Thyroid gland (tissue), 4 donors: Measurements from ENCODE around the gene CSPG4. TPM values are rescaled to one million over a fixed set of nuclear protein-coding genes. Genes with fewer than 3 reads are reported as not detected.
A peak's percentile ranks its signal among the peaks of the same experiment; 100 is the strongest.
"Not testable (repeated sequence)": the region's sequence is repeated elsewhere in the genome, so short reads cannot be mapped to it uniquely, and the experiment has no call there.

Source experiments
- DNase-seq, 2 donors: peaks; one replicate each; pipeline ENCODE4 v3.0.0-alpha.2; 2019
- H3K27ac ChIP-seq, 3 donors: fragments of 200-600 bp; sonication (generic); 1 replicate in 2 of 3; 2 replicates in 1 of 3; pipeline ENCODE4 v1.5.1; 2016 to 2019; ENCODE audit warnings: mild to moderate bottlenecking in 1 of 3, moderate library complexity in 1 of 3
- H3K27me3 ChIP-seq: fragments of 200-600 bp; sonication (generic); one replicate; pipeline ENCODE4 v1.5.1; 2019
- H3K36me3 ChIP-seq, 2 donors: fragments of 200-600 bp; sonication (generic); one replicate each; pipeline ENCODE4 v1.5.1; 2016 to 2019
- H3K4me1 ChIP-seq, 2 donors: fragments of 200-600 bp; sonication (generic); one replicate each; pipeline ENCODE4 v1.5.1; 2017 to 2019
- H3K4me3 ChIP-seq, 3 donors: fragments of 200-600 bp; sonication (generic); replicated peaks in 1 of 3; 1 replicate in 2 of 3; 2 replicates in 1 of 3; pipeline ENCODE4 v1.5.1; 2016; ENCODE audit warnings: mild to moderate bottlenecking in 1 of 3
- H3K9me3 ChIP-seq: fragments of 200-600 bp; sonication (generic); one replicate; pipeline ENCODE4 v1.5.1; 2017
- CTCF ChIP-seq, 6 experiments: fragments of 200-600 bp in 3 of 6; fragments of 450-650 bp in 3 of 6; sonication (generic) in 3 of 6; IDR thresholded peaks; one replicate each; pipeline ENCODE4 v1.5.1; 2016 to 2019; ENCODE audit warnings: antibody characterized with exemption in 6 of 6, mild to moderate bottlenecking in 2 of 6, inconsistent platforms in 1 of 6, moderate library complexity in 1 of 6
- POLR2A ChIP-seq, 2 donors: fragments of 450-650 bp; IDR thresholded peaks; one replicate each; pipeline ENCODE4 v1.6.1; 2017; ENCODE audit warnings: antibody characterized with exemption in 2 of 2, mild to moderate bottlenecking in 2 of 2, moderate library complexity in 1 of 2
- WGBS, 2 donors: methylation state at CpG; one replicate each; pipeline ENCODE4 v1.1.5; 2017; 5-methylcytosine and 5-hydroxymethylcytosine counted together
- intact Hi-C: fragments of 100-400 bp; cut with DNase I; formaldehyde crosslinking; loops from one replicate; pipeline ENCODE4 v1.15.1; 2023
- total RNA-seq, 4 donors: library from RNA; depleted of rRNA; stranded (reverse); fragments of >200 nt; gene quantifications; one replicate each; pipeline ENCODE4 v1.2.3, GENCODE V29; 2016

Gene CSPG4
- total RNA-seq, 4 donors from 2014 or later: 2.4 to 10.5 (median 3.2) TPM

DNA sequence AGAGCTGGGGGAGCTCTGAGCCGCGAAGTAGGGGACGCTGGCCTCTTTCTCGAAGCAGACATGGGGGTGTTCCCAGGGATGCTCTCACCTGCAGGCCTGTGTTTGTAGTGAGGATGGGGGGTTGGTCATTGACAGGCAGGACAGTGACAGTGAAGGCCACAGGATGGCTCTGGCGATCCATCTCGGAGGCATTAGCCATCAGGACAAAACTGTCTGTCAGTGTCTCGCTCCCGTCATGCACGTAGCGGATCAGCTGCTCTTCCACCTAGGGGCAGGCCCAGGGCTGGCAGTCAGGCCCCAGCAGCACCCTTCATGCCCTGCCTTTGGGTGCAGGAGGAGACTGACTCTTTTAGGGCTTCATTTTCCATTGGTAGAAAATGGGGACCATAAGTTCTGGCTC, 28.0 kb downstream of the CSPG4 start:
- Histone ChIP-seq H3K4me1 (peaks cover 4 to 7% of the 10 kb centered on the region in 2 donors), H3K27me3 (no peaks in the 10 kb centered on the region), H3K27ac (no peak overlapping the region), H3K36me3 (no peaks in the 10 kb centered on the region), H3K9me3 (no peaks in the 10 kb centered on the region), H3K4me3 (no peak overlapping the region)
- DNase-seq: no peak
- TF ChIP-seq POLR2A (IDR thresholded peaks at IDR 0.05): no peak
- no peak for TF ChIP-seq CTCF (IDR thresholded peaks at IDR 0.05)
- 87 to 89% methylated on average over 10 of the region's 10 CpGs for WGBS, 2 donors
- intact Hi-C loops: loop anchor here (5.0 to 10.0 kb wide), 4 partner anchors 50 to 317 kb away; partner anchors contain the start of gene MAN2C1

- WGBS, 2 donors: 13 to 17% methylated on average over 8 to 10 of the region's 14 CpGs
These were observed 28.9 kb downstream of the CSPG4 start for GRCh38 chr15:75683646-75684312.

DNA sequence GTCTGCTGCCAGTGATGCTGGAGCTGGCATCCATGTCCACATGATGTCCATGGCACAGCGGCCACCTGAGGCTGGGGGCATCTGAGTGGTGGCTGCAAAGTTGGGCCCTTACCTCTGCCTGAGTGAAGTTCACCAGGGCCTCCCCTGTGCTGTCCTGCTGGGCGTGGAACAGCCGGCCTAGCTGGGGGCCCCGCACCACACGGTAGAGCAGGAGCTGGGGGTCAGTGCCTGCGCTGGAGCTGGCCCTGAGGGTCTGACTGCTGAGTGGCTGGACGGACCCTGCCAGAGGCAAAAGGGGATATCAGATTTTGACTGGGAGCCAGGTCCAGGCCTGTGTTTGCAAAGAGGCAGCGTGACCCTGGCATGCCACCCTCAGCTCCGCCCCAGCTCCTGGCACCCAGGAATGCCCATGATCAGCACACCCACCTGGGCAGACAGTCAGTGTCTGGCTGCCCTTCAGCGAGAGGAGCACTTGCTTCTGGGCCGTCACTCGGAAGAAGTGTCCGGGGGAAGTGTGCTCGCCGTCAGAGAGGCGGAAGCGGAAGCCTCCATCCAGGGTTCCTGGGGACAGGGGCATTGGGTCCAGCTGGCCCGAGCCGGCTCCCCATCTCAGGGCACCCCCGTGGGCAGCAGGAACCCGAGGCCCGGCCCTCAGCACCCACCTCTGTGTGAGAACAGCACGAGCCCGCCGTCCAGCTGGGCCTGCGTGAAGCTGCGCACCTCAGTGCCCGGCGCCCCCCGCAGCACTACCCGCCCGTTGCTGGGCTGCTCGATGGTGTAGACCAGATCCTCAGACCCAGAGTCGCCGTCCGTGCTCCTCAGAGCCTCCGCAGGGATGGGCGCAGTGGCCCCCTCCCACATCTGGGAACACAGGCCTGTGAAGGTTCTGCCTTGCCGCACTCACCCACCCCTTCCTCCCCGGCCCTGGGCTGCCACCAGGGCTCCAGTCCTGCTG, 30.2 kb downstream of the CSPG4 start:
- H3K4me1 ChIP-seq: peaks cover 4 to 7% of the 10 kb centered on the region in 2 donors
- H3K27ac ChIP-seq: no peak overlapping the region
- H3K4me3 ChIP-seq: no peak overlapping the region
- H3K36me3 ChIP-seq: no peaks in the 10 kb centered on the region
- TF ChIP-seq CTCF (IDR thresholded peaks at IDR 0.05) (no peak), POLR2A (IDR thresholded peaks at IDR 0.05) (no peak)
- H3K9me3 ChIP-seq: no peaks in the 10 kb centered on the region
- no peaks in the 10 kb centered on the region for H3K27me3 ChIP-seq
- no peak for DNase-seq
- intact Hi-C loops: loop anchor here (5.0 to 10.0 kb wide), 3 partner anchors 48 to 315 kb away; partner anchors contain the start of gene MAN2C1
- 86 to 96% methylated on average over 20 to 22 of the region's 40 CpGs for WGBS, 2 donors

More at GRCh38 chr15:75683646-75684312, 28.9 kb downstream of the CSPG4 start:
- not testable (repeated sequence) for H3K27me3 ChIP-seq, H3K4me1 ChIP-seq, H3K9me3 ChIP-seq, H3K27ac ChIP-seq, H3K4me3 ChIP-seq, H3K36me3 ChIP-seq
- DNase-seq: peak; percentile 60 to 67
- peak; percentile 35 to 91 (median 80) for TF ChIP-seq CTCF (IDR thresholded peaks at IDR 0.05)
- intact Hi-C loops: loop anchor here (5.0 to 10.0 kb wide), 3 partner anchors 49 to 316 kb away; partner anchors contain the start of gene MAN2C1

- H3K36me3 ChIP-seq: no peaks in the 10 kb centered on the region
- H3K4me1 ChIP-seq: peaks cover 4 to 9% of the 10 kb centered on the region in 2 donors
- intact Hi-C loops: loop anchor here (5.0 to 10.0 kb wide), 3 partner anchors 45 to 313 kb away; partner anchors contain the start of gene MAN2C1
- no peak for TF ChIP-seq CTCF (IDR thresholded peaks at IDR 0.05)
- no peak for TF ChIP-seq POLR2A (IDR thresholded peaks at IDR 0.05)
- WGBS, 2 donors: 82 to 83% methylated on average over 11 of the region's 11 CpGs
- no peak overlapping the region for H3K4me3 ChIP-seq
- no peak overlapping the region for H3K27ac ChIP-seq
- H3K9me3 ChIP-seq: no peaks in the 10 kb centered on the region
- DNase-seq: no peak
- no peaks in the 10 kb centered on the region for H3K27me3 ChIP-seq
These were observed 32.5 kb downstream of the CSPG4 start for GRCh38 chr15:75680007-75680789.

- intact Hi-C loops, DNase-seq, H3K27ac ChIP-seq, H3K4me3 ChIP-seq, H3K27me3 ChIP-seq, H3K9me3 ChIP-seq, H3K36me3 ChIP-seq: not testable (repeated sequence)
- WGBS, 2 donors: 93 to 94% methylated on average over 6 of the region's 6 CpGs
- peaks cover 8 to 14% of the 10 kb centered on the region in 2 donors for H3K4me1 ChIP-seq
These were observed 34.3 kb downstream of the CSPG4 start for GRCh38 chr15:75678324-75678690.
